B cell (primary cell): ENCODE measurements around the gene TCF12. TPM values are rescaled to one million over a fixed set of nuclear protein-coding genes. Genes with fewer than 3 reads are reported as not detected.

ENCODE experiments used
- ATAC-seq: fragments of 200-7000 bp; cut with Tn5 transposase; one replicate; pipeline ENCODE4 v1.10.0; 2021; ENCODE audit warnings: low read depth, mild to moderate bottlenecking, moderate number of reproducible peaks, moderate library complexity
- CTCF ChIA-PET: fragments of 350-600 bp; sonication (Branson Sonifier 250); formaldehyde crosslinking; loops from one replicate; lab custom pipeline; 2021; ENCODE audit warnings: antibody characterized with exemption, inconsistent platforms; lab: Charles Lee
- POLR2A ChIA-PET: fragments of 350-600 bp; sonication (Branson Sonifier 250); formaldehyde crosslinking; loops from one replicate; lab custom pipeline; 2021; ENCODE audit warnings: antibody characterized with exemption; lab: Charles Lee
- DNase-seq: peaks from one replicate; pipeline ENCODE4 v3.0.0; 2013
- H2AFZ ChIP-seq: 2 replicates; pipeline ENCODE4 v1.6.1; 2012; ENCODE audit warnings: mild to moderate bottlenecking, low read depth, low read length; ENCODE audit not compliant: insufficient read depth, poor library complexity, severe bottlenecking
- H3K27ac ChIP-seq, 2 donors: 1 replicate in 1 of 2; 2 replicates in 1 of 2; pipeline ENCODE4 v1.5.1; 2012 to 2013; ENCODE audit warnings: low read length in 2 of 2, mild to moderate bottlenecking in 2 of 2, moderate library complexity in 1 of 2
- H3K27me3 ChIP-seq, 4 experiments: fragments of 200-600 bp in 1 of 4; sonication (generic) in 1 of 4; replicated peaks in 1 of 4; 1 replicate in 2 of 4; 2 replicates in 2 of 4; pipeline versions ENCODE4 v1.6.1 to v1.7.0; 2013 to 2016; ENCODE audit warnings: low read length in 3 of 4, mild to moderate bottlenecking in 2 of 4, mixed read lengths in 1 of 4, moderate library complexity in 1 of 4; ENCODE audit not compliant: insufficient read depth in 4 of 4, control insufficient read depth in 3 of 4; ENCODE audit errors: control extremely low read depth in 1 of 4
- H3K36me3 ChIP-seq, 2 experiments: replicated peaks in 1 of 2; 1 replicate in 1 of 2; 2 replicates in 1 of 2; pipeline versions ENCODE4 v1.6.1 to v1.7.1; 2013; ENCODE audit warnings: low read length in 1 of 2; ENCODE audit not compliant: insufficient read depth in 2 of 2, control insufficient read depth in 1 of 2; ENCODE audit errors: control extremely low read depth in 1 of 2, extremely low read depth in 1 of 2
- H3K4me1 ChIP-seq, 2 donors: fragments of 200-600 bp in 1 of 2; sonication (generic) in 1 of 2; 1 replicate in 1 of 2; 2 replicates in 1 of 2; pipeline versions ENCODE4 v1.5.1 to v1.6.1; 2013 to 2017; ENCODE audit warnings: low read length in 2 of 2; ENCODE audit not compliant: control insufficient read depth in 2 of 2, insufficient read depth in 2 of 2
- H3K4me2 ChIP-seq: replicated peaks from 2 replicates; pipeline ENCODE3; 2012; ENCODE audit warnings: mild to moderate bottlenecking, low read depth, low read length; ENCODE audit not compliant: poor library complexity, severe bottlenecking
- H3K4me3 ChIP-seq, 5 experiments: fragments of 200-600 bp in 1 of 5; sonication (generic) in 1 of 5; 1 replicate in 3 of 5; 2 replicates in 2 of 5; pipeline versions ENCODE4 v1.5.1 to v1.7.0; 2011 to 2016; ENCODE audit warnings: low read length in 4 of 5, mild to moderate bottlenecking in 4 of 5, low read depth in 2 of 5, control low read depth in 1 of 5, moderate library complexity in 1 of 5; ENCODE audit not compliant: insufficient read depth in 1 of 5; ENCODE audit errors: control extremely low read depth in 1 of 5, extremely low read depth in 1 of 5
- H3K79me2 ChIP-seq: fragments of 200-600 bp; sonication (generic); one replicate; pipeline ENCODE4 v1.6.0; 2016; ENCODE audit warnings: low read length; ENCODE audit not compliant: control insufficient read depth, insufficient read depth
- H3K9ac ChIP-seq: fragments of 200-600 bp; sonication (generic); 2 replicates; pipeline ENCODE4 v1.6.1; 2017; ENCODE audit warnings: mild to moderate bottlenecking, low read length, moderate library complexity
- H3K9me3 ChIP-seq, 3 donors: one replicate each; pipeline versions ENCODE4 v1.6.1 to v1.7.1; 2013; ENCODE audit warnings: low read length in 2 of 3; ENCODE audit not compliant: control insufficient read depth in 2 of 3, insufficient read depth in 1 of 3; ENCODE audit errors: control extremely low read depth in 1 of 3
- H4K20me1 ChIP-seq: 2 replicates; pipeline ENCODE4 v1.6.0; 2012; ENCODE audit warnings: mild to moderate bottlenecking, low read length; ENCODE audit not compliant: insufficient read depth, control insufficient read depth, poor library complexity, severe bottlenecking
- H3K27ac Mint-ChIP-seq: one replicate; pipeline ENCODE4 v1.8.0; 2021; ENCODE audit warnings: mixed read lengths
- H3K27me3 Mint-ChIP-seq: one replicate; pipeline ENCODE4 v1.8.0; 2021; ENCODE audit warnings: mixed read lengths
- H3K4me1 Mint-ChIP-seq: one replicate; pipeline ENCODE4 v1.8.0; 2021; ENCODE audit warnings: mixed read lengths
- H3K4me3 Mint-ChIP-seq: one replicate; pipeline ENCODE4 v1.8.0; 2021; ENCODE audit warnings: mixed read lengths
- H3K9me3 Mint-ChIP-seq: one replicate; pipeline ENCODE4 v1.8.0; 2022; ENCODE audit warnings: mixed read lengths; ENCODE audit not compliant: insufficient read depth
- EZH2 ChIP-seq: IDR thresholded peaks from 2 replicates; pipeline ENCODE4 v1.6.1; 2012; ENCODE audit warnings: borderline replicate concordance, low read depth, mild to moderate bottlenecking, moderate library complexity, low read length; ENCODE audit not compliant: insufficient read depth, poor library complexity, severe bottlenecking
- WGBS: methylation state at CpG from one replicate; pipeline ENCODE4 v1.1.5; 2013; ENCODE audit warnings: missing lambda C conversion rate; ENCODE audit not compliant: insufficient coverage; 5-methylcytosine and 5-hydroxymethylcytosine counted together
- intact Hi-C: fragments of 100-400 bp; cut with micrococcal nuclease; formaldehyde crosslinking; loops from one replicate; pipeline ENCODE4 v1.10.0; 2022
- polyA plus RNA-seq: library from polyadenylated mRNA; depleted of rRNA; stranded (reverse); fragments of >200 nt; gene quantifications from 2 replicates; pipeline ENCODE4 v1.2.3, GENCODE V29; 2012
- total RNA-seq, 2 donors: library from RNA; stranded (reverse); fragments of 120-200 nt in 1 of 2; gene quantifications; 1 replicate in 1 of 2; 2 replicates in 1 of 2; pipeline versions ENCODE4 v1.2.3 to v1.2.4, GENCODE V29; 2013 to 2022
- TF ChIP-seq, protein P1 (sequence below): fragments of 200-600 bp; IDR thresholded peaks from one replicate; pipeline ENCODE4 v1.8.0; 2022; ENCODE audit warnings: antibody characterized with exemption, mild to moderate bottlenecking

Gene TCF12
- total and polyA plus RNA-seq, 2 donors (not counting 1 experiment from before 2014, with no cell fraction given): 27.1 to 131 TPM

DNA sequence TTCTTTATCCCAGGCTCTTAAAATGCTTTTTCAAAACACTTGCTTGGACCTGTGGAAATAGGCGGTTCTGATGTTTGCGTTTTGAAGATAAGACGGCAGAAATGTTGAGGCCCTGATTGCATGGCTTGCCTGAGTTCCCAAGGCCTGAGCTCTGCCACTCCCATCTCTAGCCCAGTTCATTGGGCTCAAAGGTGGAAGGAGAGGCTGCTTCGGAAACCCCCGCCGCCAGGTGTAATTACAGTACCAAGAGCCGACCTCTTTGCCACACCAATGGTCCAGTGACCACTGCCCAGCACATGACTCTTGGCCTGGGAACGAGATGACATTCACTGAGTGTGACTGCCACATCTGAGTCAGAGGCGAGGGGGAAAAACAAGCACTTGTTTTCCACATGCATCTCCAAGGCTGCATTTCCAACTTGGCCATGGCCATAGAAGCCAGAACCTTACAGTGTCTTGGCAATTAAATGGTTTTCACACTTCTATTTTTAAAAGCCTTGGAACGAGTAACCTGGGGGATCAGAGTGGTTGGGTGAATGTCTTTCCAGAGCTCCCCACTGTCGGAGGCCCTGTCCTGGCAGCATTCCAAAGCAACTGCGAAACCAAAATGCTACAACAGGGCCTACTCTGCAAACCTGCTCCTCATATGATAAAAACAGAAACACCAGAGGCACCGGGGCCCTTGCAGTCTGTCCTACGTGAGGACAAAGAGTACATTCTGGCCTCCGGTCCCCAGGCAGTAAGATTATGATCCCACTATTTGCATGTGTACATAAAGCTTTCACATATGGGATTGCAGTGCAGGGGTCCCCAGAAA, 394.1 kb downstream of the TCF12 start:
- H3K27ac Mint-ChIP-seq: no peak overlapping the region
- WGBS: 95% methylated on average over 10 of the region's 15 CpGs
- intact Hi-C loops: no loop called here

DNA sequence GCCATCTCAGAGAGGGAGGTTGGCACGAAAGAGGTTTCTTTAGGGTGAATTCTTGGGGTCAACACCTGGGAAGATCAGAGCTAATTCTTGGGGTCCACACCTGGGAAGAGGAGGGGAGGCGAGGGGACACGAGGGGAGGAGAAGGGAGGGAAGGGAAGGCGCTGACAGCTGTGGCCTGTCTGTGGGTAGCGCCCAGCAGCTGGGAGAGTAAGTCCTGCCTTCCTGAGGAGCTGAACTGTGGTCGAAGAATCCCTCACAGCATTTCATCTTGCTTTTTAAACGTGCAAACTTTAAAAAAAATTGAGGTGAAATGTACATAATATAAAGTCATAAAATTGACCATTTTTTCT, 394.7 kb downstream of the TCF12 start:
- no peak overlapping the region for H2AFZ ChIP-seq
- WGBS: 74% methylated on average over 3 of the region's 7 CpGs
- intact Hi-C loops: no loop called here

More for the DNA sequence above, 394.1 kb downstream of the TCF12 start:
- ChIA-PET CTCF (interaction anchor here (2.2 to 14.9 kb wide), 2 partner anchors 163 to 215 kb away, joined by 6 to 323 read pairs; no protein-coding TSS in a partner anchor), POLR2A (no interaction called here)
- H3K9me3 Mint-ChIP-seq: no peaks in the 10 kb centered on the region
- H3K4me1 Mint-ChIP-seq: peaks cover 13% of the 10 kb centered on the region
- no peak overlapping the region for H3K4me2 ChIP-seq
- peaks cover 0 to 10% of the 10 kb centered on the region in 2 experiments for H3K36me3 ChIP-seq
- peaks cover 0 to 10% (median 0%) of the 10 kb centered on the region in 3 donors for H3K9me3 ChIP-seq
- TF ChIP-seq EZH2: no peak
- TF ChIP-seq, protein P1, sequence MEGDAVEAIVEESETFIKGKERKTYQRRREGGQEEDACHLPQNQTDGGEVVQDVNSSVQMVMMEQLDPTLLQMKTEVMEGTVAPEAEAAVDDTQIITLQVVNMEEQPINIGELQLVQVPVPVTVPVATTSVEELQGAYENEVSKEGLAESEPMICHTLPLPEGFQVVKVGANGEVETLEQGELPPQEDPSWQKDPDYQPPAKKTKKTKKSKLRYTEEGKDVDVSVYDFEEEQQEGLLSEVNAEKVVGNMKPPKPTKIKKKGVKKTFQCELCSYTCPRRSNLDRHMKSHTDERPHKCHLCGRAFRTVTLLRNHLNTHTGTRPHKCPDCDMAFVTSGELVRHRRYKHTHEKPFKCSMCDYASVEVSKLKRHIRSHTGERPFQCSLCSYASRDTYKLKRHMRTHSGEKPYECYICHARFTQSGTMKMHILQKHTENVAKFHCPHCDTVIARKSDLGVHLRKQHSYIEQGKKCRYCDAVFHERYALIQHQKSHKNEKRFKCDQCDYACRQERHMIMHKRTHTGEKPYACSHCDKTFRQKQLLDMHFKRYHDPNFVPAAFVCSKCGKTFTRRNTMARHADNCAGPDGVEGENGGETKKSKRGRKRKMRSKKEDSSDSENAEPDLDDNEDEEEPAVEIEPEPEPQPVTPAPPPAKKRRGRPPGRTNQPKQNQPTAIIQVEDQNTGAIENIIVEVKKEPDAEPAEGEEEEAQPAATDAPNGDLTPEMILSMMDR: no peak
- peak overlapping the region in 1 of 2 donors; percentile 39 for H3K27ac ChIP-seq
- no peak for DNase-seq
- no peak overlapping the region for H3K4me3 Mint-ChIP-seq
- H2AFZ ChIP-seq: no peak overlapping the region
- peaks cover 35% of the 10 kb centered on the region for H4K20me1 ChIP-seq
- no peak for ATAC-seq
- no peaks in the 10 kb centered on the region for H3K27me3 ChIP-seq
- no peaks in the 10 kb centered on the region for H3K27me3 Mint-ChIP-seq
- H3K79me2 ChIP-seq: peaks cover 47% of the 10 kb centered on the region
- peaks cover 0 to 3% of the 10 kb centered on the region in 2 donors for H3K4me1 ChIP-seq
- no peak overlapping the region for H3K9ac ChIP-seq
- H3K4me3 ChIP-seq: no peak overlapping the region

More for the DNA sequence above, 394.7 kb downstream of the TCF12 start:
- Mint-ChIP-seq H3K4me1 (peaks cover 9% of the 10 kb centered on the region), H3K27ac (no peak overlapping the region), H3K9me3 (no peaks in the 10 kb centered on the region), H3K27me3 (no peaks in the 10 kb centered on the region), H3K4me3 (no peak overlapping the region)
- Histone ChIP-seq H3K79me2 (peaks cover 42% of the 10 kb centered on the region), H3K27me3 (no peaks in the 10 kb centered on the region), H3K36me3 (peaks cover 0 to 7% of the 10 kb centered on the region in 2 experiments), H3K27ac (peak overlapping the region in 1 of 2 donors; percentile 39), H3K4me1 (no peaks in the 10 kb centered on the region), H3K9ac (no peak overlapping the region), H3K9me3 (peaks cover 0 to 10% (median 0%) of the 10 kb centered on the region in 3 donors), H4K20me1 (peaks cover 30% of the 10 kb centered on the region), H3K4me2 (no peak overlapping the region), H3K4me3 (no peak overlapping the region)
- DNase-seq (no peak), ATAC-seq (no peak)
- ChIA-PET POLR2A (no interaction called here), CTCF (interaction anchor here (14.9 kb wide), 1 partner anchor 164 kb away, joined by 323 read pairs; no protein-coding TSS in a partner anchor)
- no peak for TF ChIP-seq EZH2
- TF ChIP-seq, protein P1: no peak
